ENCODE measurements around the gene UHRF2. TPM values are rescaled to one million over a fixed set of nuclear protein-coding genes. Genes with fewer than 3 reads are reported as not detected.

UHRF2 gene
- total and polyA plus RNA-seq, 2 of the 4 experiments (the other 2 are of a cell fraction): 27.6 to 37.3 TPM

DNA sequence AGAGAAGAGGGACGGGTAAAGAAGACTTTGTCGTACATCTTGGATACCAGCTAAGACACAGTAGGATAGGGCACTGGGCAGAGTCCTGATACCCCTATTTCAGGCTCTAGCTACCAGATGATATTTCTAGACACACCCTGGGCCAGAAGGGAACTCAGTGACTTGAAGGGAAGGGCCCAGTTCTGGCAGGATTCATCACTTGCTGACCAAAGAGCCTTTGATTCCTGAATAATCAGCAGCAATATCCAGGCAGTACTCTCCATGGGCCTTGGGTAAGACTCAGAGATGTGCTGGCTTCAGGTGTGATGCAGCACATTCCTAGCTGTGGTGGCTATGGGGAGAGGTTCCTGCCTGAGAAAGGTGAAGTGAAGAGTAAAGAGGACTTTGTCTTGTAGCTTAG, 44.2 kb upstream of the UHRF2 start:
- Histone ChIP-seq H3K36me3 (ENCODE audit: control insufficient read depth, insufficient read depth, low read length) (no peaks in the 10 kb centered on the region), H2AK5ac (ENCODE audit: low read depth, low read length) (no peak overlapping the region), H3K9ac (ENCODE audit: low read depth, low read length) (no peak overlapping the region), H2BK20ac (ENCODE audit: low read depth, low read length) (no peak overlapping the region), H3K4me3 (ENCODE audit: insufficient read depth, low read depth, low read length) (no peak overlapping the region), H3K4me1 (ENCODE audit: control insufficient read depth, insufficient read depth, low read length) (peaks cover 4% of the 10 kb centered on the region), H4K91ac (ENCODE audit: insufficient read depth, low read depth, low read length) (no peak overlapping the region), H3K18ac (ENCODE audit: low read depth, low read length) (no peak overlapping the region), H3K79me1 (ENCODE audit: low read depth in 1 of 2, low read length in 2 of 2) (no peaks in the 10 kb centered on the region), H4K5ac (ENCODE audit: low read depth, low read length) (no peak overlapping the region), H2AFZ (replicated peaks; ENCODE audit: low read length, poor library complexity) (no peak overlapping the region), H3K27me3 (ENCODE audit: control insufficient read depth, insufficient read depth, low read length) (no peaks in the 10 kb centered on the region), H3K9me3 (ENCODE audit: control insufficient read depth, insufficient read depth, low read length) (0 out of 2 replicates have a peak, but pooled peaks cover 4% of the 10 kb centered on the region), H4K8ac (ENCODE audit: low read depth in 2 of 2, low read length in 2 of 2) (no peak overlapping the region), H3K14ac (replicated peaks; ENCODE audit: low read depth, low read length) (no peak overlapping the region), H3K56ac (ENCODE audit: extremely low read depth, insufficient read depth, low read length) (no peak overlapping the region), H2BK120ac (ENCODE audit: low read depth, low read length) (no peak overlapping the region), H3K27ac (ENCODE audit: insufficient read depth, low read length) (no peak overlapping the region), H3K9me1 (ENCODE audit: insufficient read depth, low read length) (no peaks in the 10 kb centered on the region), H2AK9ac (replicated peaks; ENCODE audit: low read depth, low read length, poor library complexity) (no peak overlapping the region), H4K20me1 (ENCODE audit: insufficient read depth, low read length) (no peaks in the 10 kb centered on the region), H3K4ac (ENCODE audit: low read depth, low read length) (no peak overlapping the region), H2BK5ac (ENCODE audit: low read depth, low read length, poor library complexity, severe bottlenecking) (no peak overlapping the region), H2BK15ac (ENCODE audit: low read depth, low read length) (no peak overlapping the region), H3K23ac (ENCODE audit: low read depth, low read length) (no peak overlapping the region), H3K4me2 (ENCODE audit: low read depth, low read length) (no peak overlapping the region)
- BruUV-seq (replicated peaks): no TSS peak
- DNase-seq (no peak), ATAC-seq (ENCODE audit: low read depth) (no peak)
- TF ChIP-seq CHD1 (IDR thresholded peaks at IDR 0.05; ENCODE audit: low read depth, low read length): no peak
- TF ChIP-seq, protein P1, sequence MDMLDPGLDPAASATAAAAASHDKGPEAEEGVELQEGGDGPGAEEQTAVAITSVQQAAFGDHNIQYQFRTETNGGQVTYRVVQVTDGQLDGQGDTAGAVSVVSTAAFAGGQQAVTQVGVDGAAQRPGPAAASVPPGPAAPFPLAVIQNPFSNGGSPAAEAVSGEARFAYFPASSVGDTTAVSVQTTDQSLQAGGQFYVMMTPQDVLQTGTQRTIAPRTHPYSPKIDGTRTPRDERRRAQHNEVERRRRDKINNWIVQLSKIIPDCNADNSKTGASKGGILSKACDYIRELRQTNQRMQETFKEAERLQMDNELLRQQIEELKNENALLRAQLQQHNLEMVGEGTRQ (IDR thresholded peaks at IDR 0.05; ENCODE audit: low read depth, low read length): no peak
- TF ChIP-seq MXI1 (IDR thresholded peaks at IDR 0.05; ENCODE audit: borderline replicate concordance, low read depth, low read length): no peak
- TF ChIP-seq NFE2L2 (IDR thresholded peaks at IDR 0.05; ENCODE audit: low read depth, low read length): no peak
- no peak for TF ChIP-seq SMC3 (IDR thresholded peaks at IDR 0.05; ENCODE audit: low read depth, low read length)
- TF ChIP-seq FOS (IDR thresholded peaks at IDR 0.05; ENCODE audit: low read depth, low read length): no peak
- TF ChIP-seq RCOR1 (IDR thresholded peaks at IDR 0.05; ENCODE audit: insufficient replicate concordance, low read length): no peak
- no peak for TF ChIP-seq RFX5 (IDR thresholded peaks at IDR 0.05; ENCODE audit: low read depth, low read length)
- no peak for TF ChIP-seq RAD21 (IDR thresholded peaks at IDR 0.05; ENCODE audit: low read length)
- no peak for TF ChIP-seq BHLHE40 (IDR thresholded peaks at IDR 0.05; ENCODE audit: low read depth, low read length)
- no peak for TF ChIP-seq CEBPB (IDR thresholded peaks at IDR 0.05; ENCODE audit: low read depth, low read length)
- no peak for TF ChIP-seq MAZ (IDR thresholded peaks at IDR 0.05; ENCODE audit: borderline replicate concordance, low read depth, low read length)
- TF ChIP-seq MAFK (IDR thresholded peaks at IDR 0.05; ENCODE audit: low read depth, low read length): no peak
- TF ChIP-seq, protein P2, sequence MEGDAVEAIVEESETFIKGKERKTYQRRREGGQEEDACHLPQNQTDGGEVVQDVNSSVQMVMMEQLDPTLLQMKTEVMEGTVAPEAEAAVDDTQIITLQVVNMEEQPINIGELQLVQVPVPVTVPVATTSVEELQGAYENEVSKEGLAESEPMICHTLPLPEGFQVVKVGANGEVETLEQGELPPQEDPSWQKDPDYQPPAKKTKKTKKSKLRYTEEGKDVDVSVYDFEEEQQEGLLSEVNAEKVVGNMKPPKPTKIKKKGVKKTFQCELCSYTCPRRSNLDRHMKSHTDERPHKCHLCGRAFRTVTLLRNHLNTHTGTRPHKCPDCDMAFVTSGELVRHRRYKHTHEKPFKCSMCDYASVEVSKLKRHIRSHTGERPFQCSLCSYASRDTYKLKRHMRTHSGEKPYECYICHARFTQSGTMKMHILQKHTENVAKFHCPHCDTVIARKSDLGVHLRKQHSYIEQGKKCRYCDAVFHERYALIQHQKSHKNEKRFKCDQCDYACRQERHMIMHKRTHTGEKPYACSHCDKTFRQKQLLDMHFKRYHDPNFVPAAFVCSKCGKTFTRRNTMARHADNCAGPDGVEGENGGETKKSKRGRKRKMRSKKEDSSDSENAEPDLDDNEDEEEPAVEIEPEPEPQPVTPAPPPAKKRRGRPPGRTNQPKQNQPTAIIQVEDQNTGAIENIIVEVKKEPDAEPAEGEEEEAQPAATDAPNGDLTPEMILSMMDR (conservative IDR thresholded peaks at IDR 0.05; ENCODE audit: low read depth, low read length): no peak
- no peak for TF ChIP-seq POLR2A (IDR thresholded peaks at IDR 0.05; ENCODE audit: low read depth, low read length)
- TF ChIP-seq, protein P3, sequence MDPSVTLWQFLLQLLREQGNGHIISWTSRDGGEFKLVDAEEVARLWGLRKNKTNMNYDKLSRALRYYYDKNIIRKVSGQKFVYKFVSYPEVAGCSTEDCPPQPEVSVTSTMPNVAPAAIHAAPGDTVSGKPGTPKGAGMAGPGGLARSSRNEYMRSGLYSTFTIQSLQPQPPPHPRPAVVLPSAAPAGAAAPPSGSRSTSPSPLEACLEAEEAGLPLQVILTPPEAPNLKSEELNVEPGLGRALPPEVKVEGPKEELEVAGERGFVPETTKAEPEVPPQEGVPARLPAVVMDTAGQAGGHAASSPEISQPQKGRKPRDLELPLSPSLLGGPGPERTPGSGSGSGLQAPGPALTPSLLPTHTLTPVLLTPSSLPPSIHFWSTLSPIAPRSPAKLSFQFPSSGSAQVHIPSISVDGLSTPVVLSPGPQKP (IDR thresholded peaks at IDR 0.05; ENCODE audit: borderline replicate concordance, low read depth, low read length): no peak
- CTCF ChIA-PET: no interaction called here
- WGBS, 2 experiments (ENCODE audit: extremely low coverage in 2 of 2, insufficient read length in 1 of 2): no CpG with 5 or more reads among the region's 2 CpGs
- dilution Hi-C loops (cut with HindIII; ENCODE audit: low sequenced_read_pairs, unreplicated experiment) (no loop called here), intact Hi-C loops (cut with micrococcal nuclease) (no loop called here), in situ Hi-C loops (cut with MboI; ENCODE audit: low sequenced_read_pairs) (no loop called here)
- POLR2A ChIA-PET (ENCODE audit: unreplicated experiment): no interaction called here
